ENCODE data around the gene KRT33B.
"Not testable (repeated sequence)": the region's sequence is repeated elsewhere in the genome, so short reads cannot be mapped to it uniquely, and the experiment has no call there.

DNA sequence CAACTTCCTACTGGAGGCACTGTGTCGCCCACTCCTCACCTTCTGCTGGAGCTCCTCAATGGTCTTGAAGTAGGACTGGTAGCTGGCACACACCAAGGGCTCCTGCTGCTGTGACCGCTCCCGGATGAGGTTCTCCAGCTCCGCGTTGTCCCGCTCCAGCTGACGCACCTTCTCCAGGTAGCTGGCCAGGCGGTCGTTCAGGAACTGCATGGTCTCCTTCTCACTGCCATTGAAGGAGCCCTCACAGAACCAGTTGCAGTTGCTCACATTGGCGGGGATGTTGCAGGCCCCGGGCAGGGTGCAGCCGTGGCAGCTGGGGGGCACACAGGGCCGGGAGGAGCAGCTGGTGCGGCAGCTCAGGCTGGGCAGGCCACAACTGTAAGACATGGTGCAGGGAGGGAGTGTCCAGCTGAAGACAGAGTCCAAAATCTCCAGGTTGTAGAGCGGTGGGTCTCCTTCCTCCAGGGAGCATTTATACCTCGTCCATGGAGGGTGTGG lies 19.2 kb downstream of the KRT33B start, which contains the start of gene KRT33A:
- TF ChIP-seq, protein P1, sequence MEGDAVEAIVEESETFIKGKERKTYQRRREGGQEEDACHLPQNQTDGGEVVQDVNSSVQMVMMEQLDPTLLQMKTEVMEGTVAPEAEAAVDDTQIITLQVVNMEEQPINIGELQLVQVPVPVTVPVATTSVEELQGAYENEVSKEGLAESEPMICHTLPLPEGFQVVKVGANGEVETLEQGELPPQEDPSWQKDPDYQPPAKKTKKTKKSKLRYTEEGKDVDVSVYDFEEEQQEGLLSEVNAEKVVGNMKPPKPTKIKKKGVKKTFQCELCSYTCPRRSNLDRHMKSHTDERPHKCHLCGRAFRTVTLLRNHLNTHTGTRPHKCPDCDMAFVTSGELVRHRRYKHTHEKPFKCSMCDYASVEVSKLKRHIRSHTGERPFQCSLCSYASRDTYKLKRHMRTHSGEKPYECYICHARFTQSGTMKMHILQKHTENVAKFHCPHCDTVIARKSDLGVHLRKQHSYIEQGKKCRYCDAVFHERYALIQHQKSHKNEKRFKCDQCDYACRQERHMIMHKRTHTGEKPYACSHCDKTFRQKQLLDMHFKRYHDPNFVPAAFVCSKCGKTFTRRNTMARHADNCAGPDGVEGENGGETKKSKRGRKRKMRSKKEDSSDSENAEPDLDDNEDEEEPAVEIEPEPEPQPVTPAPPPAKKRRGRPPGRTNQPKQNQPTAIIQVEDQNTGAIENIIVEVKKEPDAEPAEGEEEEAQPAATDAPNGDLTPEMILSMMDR (IDR thresholded peaks at IDR 0.05 in 4 of 5, conservative IDR thresholded peaks at IDR 0.05 in 1 of 5), result not testable (repeated sequence)
- not testable (repeated sequence) for TF ChIP-seq POLR2A (IDR thresholded peaks at IDR 0.05)

Data from gastrocnemius medialis (tissue), 4 donors.